Aorta (tissue), 5 donors: Measurements from ENCODE around the gene B3GNT9. TPM values are rescaled to one million over a fixed set of nuclear protein-coding genes. Genes with fewer than 3 reads are reported as not detected.
A peak's percentile ranks its signal among the peaks of the same experiment; 100 is the strongest.

ENCODE experiments used
- ATAC-seq: fragments of 200-7000 bp; cut with Tn5 transposase; one replicate; pipeline ENCODE4 v1.9.1; 2022; ENCODE audit warnings: moderate library complexity; ENCODE audit not compliant: low FRiP score
- DNase-seq, 2 donors: peaks; one replicate each; pipeline ENCODE4 v3.0.0-alpha.2; 2020
- H3K27ac ChIP-seq, 2 donors: one replicate each; pipeline ENCODE4 v1.5.1; 2013; ENCODE audit warnings: low read length in 2 of 2, mild to moderate bottlenecking in 2 of 2, moderate library complexity in 2 of 2, control low read depth in 1 of 2, inconsistent platforms in 1 of 2, low read depth in 1 of 2
- H3K27me3 ChIP-seq, 2 donors: one replicate each; pipeline ENCODE4 v1.6.1; 2013; ENCODE audit warnings: control low read depth in 1 of 2, low read length in 1 of 2, mild to moderate bottlenecking in 1 of 2, moderate library complexity in 1 of 2; ENCODE audit not compliant: insufficient read depth in 2 of 2, control insufficient read depth in 1 of 2
- H3K36me3 ChIP-seq, 2 donors: one replicate each; pipeline ENCODE4 v1.6.1; 2013; ENCODE audit warnings: control low read depth in 1 of 2, low read length in 1 of 2, mild to moderate bottlenecking in 1 of 2; ENCODE audit not compliant: insufficient read depth in 2 of 2, control insufficient read depth in 1 of 2
- H3K4me1 ChIP-seq, 2 donors: one replicate each; pipeline ENCODE4 v1.6.1; 2013; ENCODE audit warnings: low read length in 2 of 2, control low read depth in 1 of 2, mild to moderate bottlenecking in 1 of 2, moderate library complexity in 1 of 2; ENCODE audit not compliant: insufficient read depth in 2 of 2, control insufficient read depth in 1 of 2
- H3K4me3 ChIP-seq, 2 donors: one replicate each; pipeline ENCODE4 v1.5.1; 2013; ENCODE audit warnings: low read length in 2 of 2, control low read depth in 1 of 2, mild to moderate bottlenecking in 1 of 2
- H3K9me3 ChIP-seq: one replicate; pipeline ENCODE4 v1.6.1; 2013; ENCODE audit warnings: mild to moderate bottlenecking, low read length; ENCODE audit not compliant: control insufficient read depth
- WGBS, 2 donors: extraction: QIAGEN DNeasy Blood & Tissue Kit; methylation state at CpG; one replicate each; pipeline ENCODE4 v1.1.7; 2013; 5-methylcytosine and 5-hydroxymethylcytosine counted together
- intact Hi-C, 2 donors: fragments of 100-400 bp; cut with DNase I; formaldehyde crosslinking; loops; one replicate each; pipeline versions ENCODE4 v1.14.2 to v1.15.0; 2022
- long read RNA-seq, 2 donors: library from polyadenylated mRNA; unstranded; transcript quantifications; one replicate each; pipeline ENCODE4 v2.0.0, GENCODE V29; 2020 to 2021
- polyA plus RNA-seq, 2 donors: library from polyadenylated mRNA; stranded (reverse); fragments of 200-250 nt; gene quantifications; one replicate each; pipeline ENCODE4 v1.2.3, GENCODE V29; 2013
- total RNA-seq, 2 donors: library from RNA; stranded (reverse); fragmentation: NEBNext Ultra II Directional; extraction: Animal tissue kit (Norgen Biotek cat#: 25700); gene quantifications; one replicate each; pipeline ENCODE4 v1.2.1, GENCODE V29; 2021
- donor health status: healthy with polysubstance abuse.
- donor health status: Bipolar disorder and iron deficiency.
- donor health status: DM: no; HTN: no; CAD: no.
- donor health status: DM: no; HTN: no; CAD: no.
- donor health status: DM: yes; HTN: yes; CAD: no.

B3GNT9 gene, protein sequence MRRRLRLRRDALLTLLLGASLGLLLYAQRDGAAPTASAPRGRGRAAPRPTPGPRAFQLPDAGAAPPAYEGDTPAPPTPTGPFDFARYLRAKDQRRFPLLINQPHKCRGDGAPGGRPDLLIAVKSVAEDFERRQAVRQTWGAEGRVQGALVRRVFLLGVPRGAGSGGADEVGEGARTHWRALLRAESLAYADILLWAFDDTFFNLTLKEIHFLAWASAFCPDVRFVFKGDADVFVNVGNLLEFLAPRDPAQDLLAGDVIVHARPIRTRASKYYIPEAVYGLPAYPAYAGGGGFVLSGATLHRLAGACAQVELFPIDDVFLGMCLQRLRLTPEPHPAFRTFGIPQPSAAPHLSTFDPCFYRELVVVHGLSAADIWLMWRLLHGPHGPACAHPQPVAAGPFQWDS
- total RNA-seq (10 to 100 TPM; 13.0 to 21.3 TPM), polyA plus RNA-seq (10 to 100 TPM in 1 of 2 donors, 1 to 10 TPM in 1; 3.9 to 22.4 TPM)
- long read RNA-seq, donor 1, partial matches to known transcripts: 0 of 2 reads
- long read RNA-seq, donor 1, other reads (novel, unspliced or antisense): 2 of 2 reads
- long read RNA-seq, donor 2, transcript B3GNT9-201 (2 exons, 2,917 nt): major isoform, 6 of 13 reads
- long read RNA-seq, donor 2, partial matches to known transcripts: 0 of 13 reads
- long read RNA-seq, donor 2, other reads (novel, unspliced or antisense): 7 of 13 reads

- H3K27me3 ChIP-seq: no peaks in the 10 kb centered on the region
- H3K9me3 ChIP-seq: no peaks in the 10 kb centered on the region
- DNase-seq (peak; percentile 89 to 93), ATAC-seq (peak; percentile 88)
- no peaks in the 10 kb centered on the region for H3K36me3 ChIP-seq
- peak within 1 kb of the TSS in 1 of 2 donors; percentile 41 for H3K27ac ChIP-seq
- peak within 1 kb of the TSS; percentile 49 to 59 for H3K4me3 ChIP-seq
- 0% methylated on average over 34 of the region's 34 CpGs for WGBS, 2 donors
- intact Hi-C loops: loop anchor here (5.0 to 10.0 kb wide), 3 partner anchors 44 to 256 kb away; partner anchors contain the start of gene PHAF1 (in 1 of the 2)
- H3K4me1 ChIP-seq: no peaks in the 10 kb centered on the region
These were observed at the start of gene B3GNT9 for GRCh38 chr16:67150833-67151396. Gene B3GNT9, minus strand, starts transcription at chr16:67150998. Its CDS starts 513 bp downstream, at chr16:67150485.

GRCh38 chr16:67200491-67200890 is 49.7 kb upstream of the B3GNT9 start:
- ATAC-seq: no peak
- DNase-seq: no peak
- 92 to 93% methylated on average over 8 of the region's 8 CpGs for WGBS, 2 donors
- peaks cover 0 to 13% of the 10 kb centered on the region in 2 donors for H3K36me3 ChIP-seq
- H3K27ac ChIP-seq: no peak overlapping the region
- intact Hi-C loops: no loop called here
- no peaks in the 10 kb centered on the region for H3K4me1 ChIP-seq
- H3K27me3 ChIP-seq: no peaks in the 10 kb centered on the region
- H3K9me3 ChIP-seq: no peaks in the 10 kb centered on the region
- H3K4me3 ChIP-seq: no peak overlapping the region

GRCh38 chr16:67199808-67200198 is 49.0 kb upstream of the B3GNT9 start:
- H3K27me3 ChIP-seq: no peaks in the 10 kb centered on the region
- no peak for DNase-seq
- H3K27ac ChIP-seq: no peak overlapping the region
- H3K9me3 ChIP-seq: no peaks in the 10 kb centered on the region
- no peak overlapping the region for H3K4me3 ChIP-seq
- no peak for ATAC-seq
- intact Hi-C loops: no loop called here
- WGBS, 2 donors: 47 to 50% methylated on average over 20 to 22 of the region's 22 CpGs
- peaks cover 0 to 15% of the 10 kb centered on the region in 2 donors for H3K36me3 ChIP-seq
- no peaks in the 10 kb centered on the region for H3K4me1 ChIP-seq

DNA sequence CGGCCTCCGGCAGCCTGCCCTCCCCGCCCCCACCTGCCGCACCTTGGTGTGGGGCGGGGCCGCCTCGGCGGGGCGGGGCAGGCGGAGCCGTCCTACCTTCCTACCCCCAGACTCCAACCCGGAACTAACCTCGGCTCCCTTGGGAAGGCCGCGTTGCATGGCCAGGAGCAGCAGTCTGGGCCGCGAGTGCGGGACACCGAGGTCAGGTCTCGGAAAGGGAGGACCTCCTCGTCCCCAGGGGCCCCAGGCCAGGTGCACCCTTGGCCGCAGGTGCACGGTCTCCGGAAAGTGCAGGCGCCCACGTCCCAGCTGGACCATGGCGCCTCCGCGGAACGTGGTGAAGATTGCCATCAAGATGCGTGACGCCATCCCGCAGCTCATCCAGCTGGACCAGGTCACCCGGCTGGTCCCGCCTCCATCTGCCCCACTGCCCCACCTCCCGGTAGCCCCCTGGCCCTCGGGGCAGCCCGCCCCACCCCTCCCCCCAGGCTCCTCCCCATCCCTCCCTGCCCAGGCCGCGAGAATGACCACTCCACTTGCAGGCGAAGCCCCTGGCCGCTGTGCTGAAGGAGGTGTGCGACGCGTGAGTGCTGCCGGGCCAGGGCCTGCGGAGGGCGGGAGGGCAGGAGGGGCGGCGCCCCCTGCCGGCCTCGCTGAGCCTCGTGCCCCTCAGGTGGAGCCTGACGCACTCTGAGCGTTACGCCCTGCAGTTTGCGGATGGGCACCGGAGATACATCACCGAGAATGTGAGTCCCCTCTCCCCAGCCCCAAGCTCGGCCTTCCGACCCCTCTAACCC is 48.4 kb upstream of the B3GNT9 start, which contains the start of gene ELMO3:
ELMO3 (plus strand) TSS at position 121 of the 797 bp plus-strand sequence; CDS start at position 317, 196 bp downstream.
- DNase-seq (no peak), ATAC-seq (no peak)
- Histone ChIP-seq H3K4me3 (no peak within 1 kb of the TSS), H3K9me3 (no peaks in the 10 kb centered on the region), H3K27me3 (no peaks in the 10 kb centered on the region), H3K4me1 (no peaks in the 10 kb centered on the region), H3K36me3 (peaks cover 0 to 16% of the 10 kb centered on the region in 2 donors), H3K27ac (no peak within 1 kb of the TSS)
- 46 to 49% methylated on average over 50 to 61 of the region's 61 CpGs for WGBS, 2 donors
- intact Hi-C loops: no loop called here

DNA sequence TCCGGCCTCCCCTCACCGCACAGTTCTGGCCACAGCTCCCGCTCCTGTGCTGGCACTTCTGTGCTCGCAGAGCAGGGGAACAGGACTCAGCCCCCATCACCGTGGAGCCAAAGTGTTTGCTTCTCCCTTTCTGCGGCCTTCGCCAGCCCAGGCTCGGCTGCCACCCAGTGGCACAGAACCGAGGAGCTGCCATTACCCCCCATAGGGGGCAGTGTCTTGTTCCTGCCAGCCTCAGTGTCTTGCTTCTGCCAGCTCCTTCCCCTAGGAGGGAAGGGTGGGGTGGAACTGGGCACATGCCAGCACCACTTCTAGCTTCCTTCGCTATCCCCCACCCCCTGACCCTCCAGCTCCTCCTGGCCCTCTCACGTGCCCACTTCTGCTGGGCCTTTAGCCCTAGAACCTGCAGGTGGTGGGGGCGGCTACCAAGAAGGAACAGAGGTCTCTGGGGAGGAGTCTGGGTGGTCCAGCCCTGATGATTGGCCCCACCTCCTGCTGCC is 47.5 kb upstream of the B3GNT9 start:
- peak; percentile 4 for ATAC-seq
- Histone ChIP-seq H3K4me1 (no peaks in the 10 kb centered on the region), H3K9me3 (no peaks in the 10 kb centered on the region), H3K36me3 (peaks cover 0 to 15% of the 10 kb centered on the region in 2 donors), H3K27me3 (no peaks in the 10 kb centered on the region), H3K4me3 (no peak overlapping the region), H3K27ac (no peak overlapping the region)
- DNase-seq: no peak
- intact Hi-C loops: no loop called here
- 41 to 43% methylated on average over 12 of the region's 12 CpGs for WGBS, 2 donors

DNA sequence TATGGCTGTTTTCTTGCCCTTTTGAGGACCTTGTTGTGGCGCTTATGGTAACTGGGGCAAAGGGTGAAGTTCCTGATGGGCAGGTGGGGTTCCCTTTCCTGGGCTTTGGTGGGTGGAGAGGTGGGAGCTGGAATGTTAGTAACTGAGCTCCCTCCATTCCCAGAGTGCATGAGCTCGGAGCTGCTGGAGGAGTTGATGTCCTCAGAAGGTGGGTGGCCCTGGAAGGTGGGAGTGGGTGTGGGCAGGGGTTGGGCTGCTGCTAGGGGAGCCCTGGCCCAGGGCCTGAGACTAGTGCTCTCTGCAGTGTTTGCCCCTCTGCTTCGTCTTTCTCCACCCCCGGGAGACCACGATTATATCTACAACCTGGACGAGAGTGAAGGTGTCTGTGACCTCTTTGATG is 46.9 kb upstream of the B3GNT9 start:
- Histone ChIP-seq H3K4me1 (no peaks in the 10 kb centered on the region), H3K4me3 (no peak overlapping the region), H3K27me3 (no peaks in the 10 kb centered on the region), H3K36me3 (peaks cover 0 to 15% of the 10 kb centered on the region in 2 donors), H3K27ac (no peak overlapping the region), H3K9me3 (no peaks in the 10 kb centered on the region)
- ATAC-seq: no peak
- DNase-seq: no peak
- intact Hi-C loops: no loop called here
- WGBS, 2 donors: 71 to 77% methylated on average over 6 of the region's 6 CpGs

DNA sequence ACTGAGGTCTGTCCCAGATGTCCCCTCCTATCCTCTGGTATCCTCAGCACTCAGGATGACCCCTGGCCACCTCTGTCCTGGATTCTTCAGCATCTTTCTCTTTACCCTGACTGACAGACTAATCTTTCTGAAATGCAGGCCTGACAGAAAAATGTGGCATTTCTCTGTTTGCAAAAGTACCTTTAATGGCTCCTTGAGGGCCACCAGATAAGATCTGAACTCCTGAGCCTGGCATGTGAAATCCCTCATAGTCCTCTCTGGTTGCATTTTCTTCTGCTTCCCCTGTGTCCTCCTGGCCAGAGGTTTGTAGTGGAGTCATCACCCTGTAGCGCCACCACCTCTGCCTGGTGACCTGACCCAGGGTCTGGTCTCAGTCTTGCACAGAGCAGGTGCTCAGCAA is 46.1 kb upstream of the B3GNT9 start:
- Histone ChIP-seq H3K9me3 (no peaks in the 10 kb centered on the region), H3K4me1 (no peaks in the 10 kb centered on the region), H3K27ac (no peak overlapping the region), H3K4me3 (no peak overlapping the region), H3K27me3 (no peaks in the 10 kb centered on the region), H3K36me3 (peaks cover 0 to 15% of the 10 kb centered on the region in 2 donors)
- intact Hi-C loops: no loop called here
- ATAC-seq (no peak), DNase-seq (no peak)
- 88 to 94% methylated on average over 1 of the region's 1 CpG for WGBS, 2 donors

GRCh38 chr16:67195676-67196075 is 44.9 kb upstream of the B3GNT9 start:
- no peak for ATAC-seq
- 86 to 87% methylated on average over 5 of the region's 5 CpGs for WGBS, 2 donors
- no peak overlapping the region for H3K4me3 ChIP-seq
- DNase-seq: no peak
- no peaks in the 10 kb centered on the region for H3K27me3 ChIP-seq
- peaks cover 0 to 15% of the 10 kb centered on the region in 2 donors for H3K36me3 ChIP-seq
- H3K4me1 ChIP-seq: no peaks in the 10 kb centered on the region
- H3K9me3 ChIP-seq: no peaks in the 10 kb centered on the region
- no peak overlapping the region for H3K27ac ChIP-seq
- intact Hi-C loops: no loop called here
